ENCODE measurements around the gene GNB1L.

Gene GNB1L

DNA sequence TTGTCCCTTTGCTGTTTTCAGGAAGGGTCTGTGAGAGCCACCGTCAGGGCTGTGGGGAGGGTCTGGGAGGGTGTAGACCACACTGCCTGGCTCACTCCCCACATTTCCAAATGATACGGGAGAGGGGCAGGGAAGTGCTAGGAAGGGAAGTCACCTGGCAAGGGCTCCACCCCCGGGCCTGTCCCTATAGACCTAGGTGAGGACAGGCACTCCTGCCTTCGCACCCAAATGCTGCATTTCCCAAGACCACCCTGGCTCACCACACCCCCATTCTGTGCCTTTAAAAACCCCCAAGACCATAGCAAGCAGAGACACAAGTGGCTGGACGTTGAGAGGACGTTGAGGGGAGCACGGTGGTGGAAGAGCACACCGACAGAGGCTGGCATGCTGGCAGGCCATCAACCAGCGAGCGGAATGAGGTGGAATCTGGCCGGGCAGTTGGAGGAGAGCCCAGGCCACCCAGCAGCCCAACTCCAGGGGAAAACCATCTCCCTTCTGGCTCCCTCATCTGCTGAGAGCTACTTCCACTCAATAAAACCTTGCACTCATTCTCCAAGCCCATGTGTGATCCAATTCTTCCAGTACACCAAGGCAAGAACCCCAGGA, 45.7 kb downstream of the GNB1L start:
- DNase-seq (ENCODE audit: low spot score), result no peak

DNA sequence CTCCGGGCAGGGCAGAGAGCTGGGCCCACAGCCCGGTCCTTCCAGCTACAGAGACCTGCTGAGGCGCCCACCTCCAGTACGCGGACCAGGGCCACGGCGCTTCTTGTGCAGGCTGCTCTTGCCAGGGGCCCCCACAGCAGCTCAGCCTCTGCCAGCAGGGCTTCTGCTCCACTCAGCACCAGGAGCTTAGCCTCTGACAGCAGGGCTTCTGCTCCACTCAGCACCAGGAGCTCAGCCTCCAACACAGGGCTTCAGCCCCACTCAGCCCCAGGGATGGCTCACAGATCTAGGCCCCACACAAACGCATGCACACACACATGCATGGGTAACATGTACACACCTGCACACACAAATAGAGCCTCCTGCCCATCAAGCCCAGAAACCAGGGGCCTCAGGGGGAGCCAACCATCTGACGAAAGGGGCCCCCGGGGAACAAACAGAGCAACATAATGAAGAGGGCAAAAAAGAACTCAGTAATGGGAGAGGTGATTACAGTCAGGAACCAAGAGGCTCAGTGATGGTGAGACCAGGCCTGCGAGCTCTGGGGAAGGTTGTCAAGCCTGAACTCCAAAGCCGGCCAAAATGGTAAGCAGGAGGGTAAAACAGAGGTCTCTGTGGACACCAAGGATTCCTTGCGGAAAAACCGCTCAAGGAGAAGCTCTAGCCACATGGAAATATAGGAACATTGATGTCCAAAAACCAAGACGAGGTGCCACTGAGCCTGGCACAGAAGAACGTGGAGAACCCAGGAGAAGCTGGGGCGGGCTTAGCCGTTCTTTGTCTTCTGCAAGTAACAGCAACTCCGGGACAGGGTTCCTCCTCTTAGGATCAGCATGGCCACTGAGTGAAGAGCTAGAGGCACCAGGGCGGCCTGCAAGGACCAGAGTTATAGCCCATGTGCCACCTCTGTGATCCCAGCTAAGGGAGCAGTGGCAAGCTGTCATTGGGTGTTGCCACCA, 46.5 kb downstream of the GNB1L start:
- DNase-seq (ENCODE audit: low spot score), result no peak

DNA sequence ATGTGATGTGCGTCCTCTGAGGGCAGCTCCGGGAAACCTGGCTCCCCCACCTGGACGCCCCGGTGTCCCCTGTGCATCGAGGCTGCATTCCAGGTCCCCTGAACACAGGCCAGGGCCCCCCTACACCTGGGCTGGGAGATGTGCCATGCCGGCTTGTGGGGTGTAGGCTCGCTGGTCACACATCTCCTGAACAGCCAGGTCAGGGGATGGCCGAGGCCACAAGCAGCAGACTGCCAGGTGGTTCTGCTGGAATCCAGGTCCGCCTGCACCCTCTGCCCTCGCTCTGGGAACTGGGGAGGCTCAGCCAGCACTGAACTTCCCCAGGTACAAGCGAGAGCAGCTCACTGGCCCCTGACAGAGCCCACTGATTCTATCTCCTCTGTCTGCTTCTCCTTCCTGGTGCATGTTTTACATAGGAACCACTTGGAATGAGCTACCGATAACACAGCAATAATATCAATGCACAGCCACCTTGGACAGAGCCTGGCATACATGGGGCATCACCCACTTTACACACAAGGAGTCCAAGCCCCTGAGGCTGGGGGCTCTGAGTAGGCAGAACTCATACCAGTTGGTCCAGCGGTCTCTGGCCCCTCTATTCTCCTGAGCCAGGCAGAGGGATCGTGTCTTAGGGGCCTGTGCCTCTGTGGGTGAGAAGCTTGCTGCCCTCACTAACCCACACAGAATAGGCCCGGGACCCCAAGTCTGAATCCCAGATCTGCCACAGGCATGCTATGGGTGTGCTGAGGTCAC, 47.3 kb downstream of the GNB1L start:
- no peak for DNase-seq (ENCODE audit: low spot score)

GRCh38 chr22:19806213-19807160, 48.2 kb downstream of the GNB1L start:
- DNase-seq (ENCODE audit: low spot score), result peak; percentile 39

DNA sequence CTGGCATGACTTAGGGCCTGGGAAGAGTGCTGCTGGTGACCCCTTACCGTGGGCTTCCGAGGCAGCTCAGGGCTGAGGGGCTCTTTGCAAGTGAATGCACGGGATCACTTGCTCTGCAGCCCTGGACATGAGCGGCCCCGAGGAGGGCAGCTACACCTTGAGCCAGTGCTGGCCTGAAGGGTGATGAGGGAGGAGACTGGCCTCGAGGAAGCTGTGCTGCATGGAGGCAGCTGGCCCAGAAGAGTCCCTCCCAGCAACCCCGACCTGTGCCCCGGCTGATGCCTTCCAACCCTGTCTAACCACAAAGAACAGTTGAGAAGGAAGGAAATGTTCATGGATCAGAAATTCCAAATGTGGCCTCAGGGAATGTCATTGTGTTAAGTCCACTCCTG, 48.9 kb downstream of the GNB1L start:
- DNase-seq (ENCODE audit: low spot score), result no peak

DNA sequence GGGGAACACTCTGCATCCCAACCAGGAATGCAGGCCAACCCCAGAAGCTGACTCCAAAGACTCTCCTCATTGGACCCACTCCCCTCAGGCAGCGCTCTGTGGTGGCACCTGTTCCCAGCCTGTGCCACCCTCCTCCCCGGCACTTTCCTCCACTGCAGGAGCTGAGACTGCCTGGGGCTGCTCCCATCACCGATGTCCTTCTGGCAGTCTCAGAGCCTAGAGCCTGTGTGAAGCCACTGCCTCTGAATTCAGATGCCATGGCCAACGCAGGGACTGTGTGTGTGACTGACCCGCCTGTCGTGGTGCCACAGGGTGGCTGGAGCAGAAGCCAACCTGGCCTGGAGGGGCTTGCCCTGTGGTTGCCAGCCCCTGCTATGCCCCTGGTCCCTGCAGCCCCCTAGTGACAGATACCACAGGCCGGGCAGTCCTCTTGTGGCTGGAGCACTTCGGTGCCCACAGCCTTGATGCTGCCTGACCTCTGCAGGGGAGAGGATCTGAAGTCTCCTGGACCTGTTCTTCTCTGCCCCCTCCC, 50.9 kb downstream of the GNB1L start:
- no peak for DNase-seq (ENCODE audit: low spot score)

- DNase-seq (ENCODE audit: low spot score), result no peak
Observed at GRCh38 chr22:19802894-19803735, 51.6 kb downstream of the GNB1L start.

- DNase-seq (ENCODE audit: low spot score), result no peak
Observed at GRCh38 chr22:19802001-19802893, 52.4 kb downstream of the GNB1L start.

- no peak for DNase-seq (ENCODE audit: low spot score)
Observed at GRCh38 chr22:19801340-19802000, 53.2 kb downstream of the GNB1L start.

- DNase-seq (ENCODE audit: low spot score), result peak; percentile 59
Observed at GRCh38 chr22:19800761-19801244, 53.9 kb downstream of the GNB1L start.

DNA sequence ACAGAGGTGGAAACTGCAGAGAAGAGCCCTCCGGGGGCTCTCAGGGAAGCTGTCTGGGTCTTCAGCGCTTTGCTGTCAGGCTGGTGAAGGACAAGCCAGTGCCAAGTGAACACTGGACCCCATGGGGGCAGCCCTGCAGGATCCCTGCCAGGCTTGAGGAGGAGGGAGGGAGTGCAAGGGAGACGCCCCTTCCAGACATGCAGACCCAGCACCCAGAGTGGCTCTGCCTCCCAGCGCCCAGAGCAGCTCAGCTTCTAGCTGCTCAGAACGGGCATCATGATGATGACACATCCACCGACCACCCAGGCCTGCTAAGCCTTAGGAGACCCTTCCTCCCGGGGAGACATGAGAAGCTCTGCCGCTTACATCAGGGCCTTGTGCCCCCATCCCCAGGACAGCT, 54.4 kb downstream of the GNB1L start:
- no peak for DNase-seq (ENCODE audit: low spot score)

DNA sequence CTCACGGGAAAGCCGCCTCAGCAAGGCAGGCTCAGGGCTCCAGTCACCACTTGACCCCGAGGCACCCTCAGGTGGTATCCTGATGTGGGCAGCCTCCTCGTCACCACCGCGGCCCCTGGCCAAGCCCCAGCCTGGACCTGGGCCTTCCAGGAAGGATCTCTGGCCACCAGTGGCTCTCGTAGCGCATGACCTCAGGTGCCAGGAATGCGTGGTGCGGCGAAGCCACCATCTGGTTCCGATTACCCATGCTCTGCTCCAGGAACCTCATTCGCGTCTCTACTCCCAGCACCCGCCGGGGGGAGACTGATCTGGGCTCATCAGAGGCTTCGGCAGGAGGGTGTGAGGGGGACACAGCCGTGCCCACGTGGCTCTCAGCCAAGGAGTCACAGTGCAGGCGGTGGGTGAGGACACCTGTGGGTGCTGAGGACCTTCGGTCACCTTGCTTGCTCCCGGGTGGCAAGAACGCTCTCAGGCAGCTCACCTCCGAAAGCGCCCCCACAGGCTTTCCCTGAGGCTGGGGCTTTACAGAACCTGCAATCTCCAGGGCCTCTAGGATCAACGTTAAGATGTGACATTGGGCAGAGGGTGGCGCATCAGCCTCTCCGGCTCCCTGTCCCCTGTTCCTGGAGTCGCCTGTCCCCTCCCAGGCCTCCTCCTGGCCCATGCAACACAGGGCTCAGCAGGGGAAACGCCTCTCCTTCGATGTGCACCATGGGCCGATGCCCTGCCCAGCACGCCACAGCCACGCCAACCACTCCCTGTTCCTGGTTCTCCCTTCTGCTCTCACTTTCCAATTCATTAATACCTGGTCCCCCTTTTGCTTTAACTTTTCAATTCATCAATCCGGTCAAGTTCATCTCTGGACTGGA, 55.1 kb downstream of the GNB1L start:
- DNase-seq (ENCODE audit: low spot score), result no peak

GRCh38 chr22:19798891-19799293, 55.8 kb downstream of the GNB1L start:
- DNase-seq (ENCODE audit: low spot score), result no peak

DNA sequence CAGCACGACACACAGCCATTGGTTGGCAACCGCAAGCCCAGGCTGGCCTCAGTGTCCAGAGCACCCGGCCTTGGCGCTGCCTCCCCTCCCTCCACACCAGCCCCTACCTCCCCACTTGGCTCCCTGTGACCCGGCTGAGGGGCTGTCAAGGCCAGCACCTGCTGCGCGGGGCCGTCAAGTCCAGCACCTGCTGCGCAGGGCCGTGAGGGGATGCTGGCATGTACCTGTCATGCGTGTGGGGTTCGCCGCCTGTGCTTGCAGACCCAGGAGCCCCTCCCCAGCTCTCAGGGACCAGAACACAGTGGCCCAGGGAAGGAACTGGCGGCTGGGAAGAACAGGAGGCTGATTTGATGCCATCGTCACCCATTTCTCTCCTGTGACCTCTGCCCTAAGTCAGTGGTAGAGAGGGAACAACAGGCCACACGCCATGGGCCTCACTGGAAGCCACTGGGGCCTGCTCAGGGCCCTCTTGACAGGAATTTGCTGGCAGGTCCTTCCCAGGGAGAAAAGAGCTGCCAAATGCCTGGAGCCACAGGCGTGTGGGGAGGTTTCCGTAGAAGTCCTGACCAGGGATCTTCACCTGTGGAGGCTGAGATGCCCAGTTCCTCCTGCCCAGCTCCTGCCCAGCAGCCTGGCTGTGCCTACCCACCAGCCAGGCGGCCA, 56.5 kb downstream of the GNB1L start:
- no peak for DNase-seq (ENCODE audit: low spot score)

DNA sequence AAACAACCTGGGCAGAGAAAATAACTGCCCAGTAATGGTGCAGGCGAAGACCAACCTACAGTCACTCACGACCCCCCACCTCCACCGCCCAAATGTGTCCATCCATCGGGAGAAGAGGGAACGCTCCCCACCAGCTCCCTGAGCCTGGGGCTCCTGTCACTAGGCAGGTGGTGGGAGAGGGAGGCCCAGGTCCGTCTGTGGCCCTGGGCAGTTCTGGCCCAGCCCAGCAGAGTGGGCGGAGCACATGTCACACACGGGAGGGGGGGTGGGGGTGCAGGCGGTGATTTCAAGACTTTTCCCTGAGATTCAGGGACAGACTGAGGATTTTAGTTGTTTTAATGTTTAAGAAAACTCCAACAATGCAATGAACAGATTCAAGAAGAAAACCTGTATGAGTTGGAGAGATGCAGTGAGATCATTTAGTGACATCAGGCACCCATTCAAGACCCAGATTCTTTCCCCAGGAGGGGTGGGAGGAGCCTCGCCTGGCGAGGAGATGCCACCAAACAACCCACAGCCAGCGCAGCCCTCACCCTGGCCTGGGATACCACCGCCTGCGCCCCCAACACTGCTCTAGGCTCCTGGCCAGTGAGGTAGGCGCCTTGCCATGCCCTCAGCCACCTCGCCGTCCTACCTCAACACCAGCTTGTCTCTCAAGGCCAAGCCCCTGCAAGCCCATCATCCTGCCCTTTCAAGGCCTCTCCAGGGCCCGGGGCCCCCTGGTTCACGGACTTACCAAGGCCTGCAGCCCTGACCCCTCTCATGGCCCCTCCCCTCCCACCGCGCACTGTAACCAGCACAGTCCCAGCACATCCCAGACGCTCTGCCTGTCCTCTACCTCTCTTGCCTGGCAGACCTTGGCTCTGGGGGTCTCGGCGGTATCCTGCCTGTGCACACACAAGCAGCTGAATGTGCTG, 57.3 kb downstream of the GNB1L start:
- DNase-seq (ENCODE audit: low spot score), result no peak

DNA sequence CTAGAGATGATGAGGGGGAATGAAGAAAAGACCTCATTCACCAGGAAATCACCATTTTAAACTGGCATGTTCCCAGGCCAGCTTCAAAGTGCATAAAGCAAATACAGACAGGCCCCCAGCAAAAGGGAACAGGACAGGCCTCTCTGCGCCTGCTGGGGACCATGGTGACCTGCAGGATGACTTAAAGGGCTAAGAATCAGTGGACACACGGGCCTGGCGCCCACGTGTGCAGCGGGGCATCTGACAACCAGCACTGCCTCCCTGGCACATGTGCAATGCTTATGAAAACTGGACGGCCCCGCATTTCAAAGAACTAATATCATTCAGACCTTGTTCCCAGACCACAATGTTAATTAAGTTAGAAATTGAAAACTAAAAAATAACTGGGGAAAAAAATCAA, 58.5 kb downstream of the GNB1L start:
- DNase-seq (ENCODE audit: low spot score), result no peak

Data from HuH-7.5 (cell line).